Body of pancreas (tissue), 4 donors: ENCODE data around the gene RAD23B.

Experiments used
- CTCF ChIP-seq, 7 experiments: fragments of 450-650 bp in 4 of 7; fragments of 200-600 bp in 3 of 7; sonication (generic) in 3 of 7; IDR thresholded peaks; one replicate each; pipeline ENCODE4 v1.5.1; 2016 to 2019; ENCODE audit warnings: antibody characterized with exemption in 7 of 7
- POLR2A ChIP-seq, 3 donors: fragments of 450-650 bp; IDR thresholded peaks; one replicate each; pipeline ENCODE4 v1.6.1; 2016; ENCODE audit warnings: antibody characterized with exemption in 3 of 3, mild to moderate bottlenecking in 2 of 3

- TF ChIP-seq CTCF (IDR thresholded peaks at IDR 0.05) (no peak), POLR2A (IDR thresholded peaks at IDR 0.05) (no peak)
Observed at GRCh38 chr9:107260437-107261081, 22.5 kb upstream of the RAD23B start.
